ENCODE measurements around the gene ABHD12B.
"Not testable (repeated sequence)": the region's sequence is repeated elsewhere in the genome, so short reads cannot be mapped to it uniquely, and the experiment has no call there.

Gene ABHD12B

DNA sequence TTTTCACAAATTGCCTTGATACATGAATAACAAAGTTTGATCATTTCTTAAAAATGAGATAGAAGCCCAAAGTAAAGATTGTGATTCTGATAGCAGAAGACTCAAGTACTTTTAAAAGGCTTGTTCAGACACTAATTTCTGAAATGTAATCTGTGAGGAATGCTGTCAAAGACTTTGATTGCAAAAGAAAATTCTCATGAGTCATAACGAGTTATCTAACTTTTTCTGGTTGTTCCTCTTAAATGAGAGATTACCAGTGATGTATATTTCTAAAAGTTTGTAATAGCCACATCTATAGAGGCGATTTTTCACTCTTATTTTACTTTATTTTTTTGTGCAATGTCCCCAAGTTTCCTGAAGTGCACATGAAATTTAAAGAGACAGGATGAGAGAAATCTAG lies 65.5 kb downstream of the ABHD12B start:
- DNase-seq, result no peak

DNA sequence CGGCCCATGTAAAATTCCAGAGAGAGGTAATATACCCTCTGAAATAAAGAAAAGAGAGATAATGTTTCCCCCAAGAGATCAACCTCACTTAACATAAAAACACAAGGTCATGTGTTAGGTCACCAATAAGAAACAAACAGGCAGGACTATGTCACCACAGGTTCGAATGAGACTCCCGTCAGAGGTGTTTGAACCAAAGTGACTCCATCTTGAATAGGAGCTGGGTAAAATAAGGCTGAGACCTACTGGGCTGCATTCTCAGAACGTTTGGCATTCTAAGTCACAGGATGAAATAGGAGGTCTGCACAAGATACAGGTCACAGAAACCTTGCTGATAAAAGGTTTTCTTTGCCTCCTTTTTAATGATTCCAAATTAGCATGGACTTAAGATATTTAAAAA lies 65.9 kb downstream of the ABHD12B start:
- no peak for DNase-seq

DNA sequence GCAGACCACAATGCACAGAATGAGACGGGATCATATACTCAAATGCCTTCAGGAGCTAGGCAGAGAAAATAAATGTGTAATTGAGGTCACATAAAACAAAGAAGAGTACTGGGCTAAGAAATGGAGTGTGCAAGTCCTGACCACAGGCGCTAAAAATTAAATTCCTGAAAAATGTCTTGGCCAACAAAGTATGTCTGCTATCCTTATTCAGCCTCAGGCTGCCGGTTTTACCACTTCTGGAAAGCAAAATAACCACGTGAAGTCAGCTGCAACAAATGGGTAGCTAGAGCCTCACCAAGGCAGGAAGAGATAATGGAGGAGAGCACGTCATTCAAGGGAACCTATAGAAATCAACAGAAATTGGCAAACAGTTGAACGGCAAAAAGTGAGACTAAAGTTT lies 69.3 kb downstream of the ABHD12B start:
- no peak for DNase-seq

DNA sequence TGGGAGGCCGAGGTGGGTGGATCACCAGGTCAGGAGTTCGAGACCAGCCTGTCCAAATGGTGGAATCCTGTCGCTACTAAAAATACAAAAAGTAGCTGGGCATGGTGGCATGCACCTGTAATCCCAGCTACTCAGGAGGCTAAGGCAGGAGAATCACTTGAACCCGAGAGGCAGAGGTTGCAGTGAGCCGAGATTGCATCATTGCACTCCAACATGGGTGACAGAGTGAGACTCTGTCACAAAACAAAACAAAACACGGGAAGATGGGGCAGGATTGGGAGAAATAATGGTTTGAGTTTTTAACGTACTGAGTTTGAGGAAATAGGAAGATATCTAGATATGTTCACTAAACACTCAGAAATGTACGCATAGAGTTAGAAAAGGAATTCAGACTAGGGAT lies 69.8 kb downstream of the ABHD12B start:
- not testable (repeated sequence) for DNase-seq

DNA sequence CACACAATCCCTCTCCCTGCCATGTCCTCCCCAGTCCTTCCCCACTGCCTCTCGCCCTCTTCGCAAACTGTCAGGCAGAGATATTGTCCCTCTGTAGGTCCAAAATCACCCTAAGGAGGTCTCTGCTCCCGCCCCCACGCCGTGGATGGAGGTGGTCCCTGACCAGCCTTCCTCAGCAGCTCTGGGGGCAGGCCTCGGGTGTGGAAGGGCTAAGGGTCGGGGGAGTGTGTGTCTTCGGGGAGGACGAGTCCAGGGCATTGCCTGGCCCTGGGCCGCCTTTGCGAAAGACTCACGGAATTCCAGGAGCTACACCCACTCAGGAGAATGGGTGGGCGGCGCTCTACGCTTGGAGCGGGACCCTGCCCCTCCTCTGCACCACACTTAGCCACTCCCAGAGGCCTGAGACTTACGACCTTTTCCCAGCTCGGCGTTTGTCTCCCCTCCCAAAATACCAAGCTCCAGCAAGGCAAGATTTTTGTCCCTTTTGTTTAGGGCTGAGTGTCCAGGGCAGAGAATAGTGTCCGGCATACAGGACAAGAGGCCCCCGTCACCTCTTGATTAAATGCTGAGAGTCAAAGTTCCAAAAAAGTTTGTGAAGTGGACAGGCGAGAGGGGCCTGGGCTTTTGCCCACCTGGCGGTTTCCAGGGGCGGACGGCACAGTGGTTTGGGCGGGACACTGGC lies 71.5 kb downstream of the ABHD12B start:
- no peak for DNase-seq

DNA sequence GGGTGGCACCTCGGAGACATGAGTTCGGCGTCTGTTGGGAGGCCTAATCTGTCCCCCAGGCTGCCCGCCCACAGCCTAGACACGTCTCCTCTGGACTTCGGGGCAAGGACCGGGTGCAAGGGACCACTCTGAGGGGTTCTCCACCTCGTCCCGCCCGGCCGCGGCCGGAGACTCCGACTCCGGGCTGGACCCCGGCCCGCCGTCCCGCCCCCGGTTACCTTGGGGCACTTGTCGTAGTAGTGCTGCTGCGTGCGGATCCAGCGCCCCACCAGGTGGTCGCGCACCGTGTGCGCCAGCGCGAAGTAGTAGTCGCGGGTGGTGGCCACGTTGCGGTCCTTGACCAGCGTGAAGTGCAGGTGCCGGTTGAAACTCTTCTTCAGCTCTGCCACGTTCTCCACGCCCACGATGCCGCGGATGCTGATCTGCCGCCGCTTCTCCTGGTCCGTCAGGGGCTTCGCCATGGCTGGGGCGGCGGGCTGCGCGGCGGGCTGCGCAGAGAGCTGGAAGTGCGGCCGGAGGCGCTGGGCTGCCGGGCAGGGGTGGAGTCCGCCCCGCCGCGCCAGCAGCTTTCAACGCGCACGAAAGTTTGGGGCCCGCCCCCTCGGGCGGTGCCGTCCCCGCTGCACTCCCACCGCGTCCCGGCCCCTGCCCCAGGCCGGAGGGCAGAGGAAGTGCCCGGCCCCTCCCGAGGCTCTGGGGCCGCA lies 72.2 kb downstream of the ABHD12B start, which contains the start of gene PYGL:
PYGL (minus strand) TSS at position 541 of the 704 bp plus-strand sequence; CDS start at position 461, 80 bp downstream.
- no peak for DNase-seq

DNA sequence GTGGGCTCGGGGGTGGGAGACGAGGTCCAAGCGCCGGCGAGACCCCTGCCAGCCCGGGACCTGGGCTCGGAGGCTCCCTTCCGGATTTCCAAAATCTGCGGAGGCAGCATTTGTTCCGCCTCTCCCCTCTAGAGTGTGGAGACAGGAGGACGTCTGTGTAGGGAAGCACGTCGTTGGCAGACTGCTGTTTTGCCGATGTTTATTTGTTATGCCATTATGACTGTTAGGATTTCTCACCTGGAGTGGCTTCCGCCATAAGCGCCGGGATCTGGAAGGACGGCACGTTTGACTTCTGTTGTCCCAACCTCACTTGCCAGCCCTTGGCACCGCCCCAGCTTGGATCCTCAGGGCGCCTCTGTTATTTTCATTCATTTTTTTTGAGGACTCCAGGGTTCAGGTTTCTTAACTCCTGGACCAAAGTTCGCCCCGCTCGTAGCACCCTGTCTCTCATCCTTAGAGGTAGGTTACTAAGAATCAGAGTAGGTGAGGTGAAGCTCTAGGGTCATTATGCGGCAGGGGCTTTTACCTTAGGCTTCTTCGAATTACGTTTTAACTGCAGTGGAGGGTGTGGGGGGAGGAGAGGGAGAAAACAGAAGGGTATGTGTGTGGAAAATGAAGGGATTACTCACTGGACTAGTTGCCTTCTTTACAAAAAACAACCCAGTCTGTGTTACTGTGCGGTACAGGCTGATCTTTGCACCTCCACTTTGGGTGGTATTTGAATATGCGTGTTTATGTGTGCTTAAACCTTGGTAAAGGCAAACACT lies 73.0 kb downstream of the ABHD12B start:
- DNase-seq, result no peak

DNA sequence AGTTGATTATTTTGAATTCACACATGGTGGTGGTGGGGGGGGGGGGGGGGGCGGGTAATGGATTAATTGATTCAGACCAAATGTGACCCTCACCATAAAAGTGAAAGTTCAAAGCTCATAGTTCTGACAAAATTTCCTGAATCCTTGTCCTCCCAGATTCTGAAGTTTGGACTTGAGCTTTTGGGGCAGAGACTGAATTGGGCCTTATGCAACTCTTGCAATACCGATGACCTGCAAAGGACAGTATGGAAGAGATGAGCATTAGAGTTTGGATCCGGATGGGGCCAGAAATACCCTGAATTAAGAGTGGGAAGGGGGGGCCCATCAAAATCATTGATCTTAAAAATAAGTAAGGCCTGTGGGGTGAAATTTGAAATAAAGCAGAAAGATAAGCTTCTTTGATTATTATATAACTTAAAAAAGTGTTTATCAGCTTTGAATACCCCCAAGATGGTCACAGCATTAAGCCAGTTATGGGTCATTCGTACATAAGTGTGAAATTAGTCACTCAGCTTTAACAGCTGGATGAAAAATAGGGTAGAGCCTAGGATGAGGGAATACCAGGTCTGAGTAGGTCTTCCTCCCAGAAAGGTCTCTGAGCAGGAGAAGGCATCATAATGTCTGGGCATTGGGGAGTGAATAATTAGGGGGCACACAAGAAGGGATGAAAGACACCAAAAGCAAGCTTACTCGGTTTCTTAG lies 74.5 kb downstream of the ABHD12B start:
- DNase-seq, result no peak

DNA sequence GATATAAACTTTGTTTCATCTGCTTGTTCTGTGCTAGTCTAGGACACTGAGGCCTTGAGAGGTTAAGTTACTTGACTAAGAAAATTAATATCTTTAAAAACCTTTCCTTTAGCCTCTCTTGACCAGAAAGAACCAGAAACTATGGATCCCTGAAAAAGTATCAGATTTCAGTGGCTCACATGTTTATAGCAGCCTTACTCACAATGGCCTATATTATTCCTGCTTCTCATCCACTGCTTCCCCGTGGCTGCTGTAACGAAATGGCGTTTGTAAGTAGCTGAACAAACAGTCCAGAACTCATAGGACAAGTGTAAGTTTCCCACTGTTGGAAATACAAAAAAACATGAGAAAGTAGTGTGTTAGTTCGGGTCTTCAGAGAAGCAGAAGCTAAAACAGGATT lies 75.6 kb downstream of the ABHD12B start:
- DNase-seq, result no peak

DNA sequence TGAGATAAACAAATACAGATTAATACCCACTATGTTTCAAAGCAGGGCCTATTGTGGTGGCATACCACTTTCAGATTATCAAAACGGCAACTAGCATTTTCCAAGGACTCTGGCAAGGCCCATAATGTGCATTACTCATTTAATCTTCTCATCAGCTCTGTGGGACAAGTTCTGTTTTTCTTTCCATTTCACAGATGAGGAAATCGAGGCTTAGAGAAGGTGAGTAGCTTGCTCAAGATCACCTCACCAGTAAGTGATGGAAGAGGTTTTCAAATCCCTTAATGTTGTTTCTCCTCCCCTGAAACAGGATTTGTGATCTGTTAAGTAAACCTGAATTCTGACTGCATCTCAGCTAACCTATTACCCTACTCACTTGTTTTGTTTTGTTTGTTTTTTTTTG lies 76.4 kb downstream of the ABHD12B start:
- no peak for DNase-seq

DNA sequence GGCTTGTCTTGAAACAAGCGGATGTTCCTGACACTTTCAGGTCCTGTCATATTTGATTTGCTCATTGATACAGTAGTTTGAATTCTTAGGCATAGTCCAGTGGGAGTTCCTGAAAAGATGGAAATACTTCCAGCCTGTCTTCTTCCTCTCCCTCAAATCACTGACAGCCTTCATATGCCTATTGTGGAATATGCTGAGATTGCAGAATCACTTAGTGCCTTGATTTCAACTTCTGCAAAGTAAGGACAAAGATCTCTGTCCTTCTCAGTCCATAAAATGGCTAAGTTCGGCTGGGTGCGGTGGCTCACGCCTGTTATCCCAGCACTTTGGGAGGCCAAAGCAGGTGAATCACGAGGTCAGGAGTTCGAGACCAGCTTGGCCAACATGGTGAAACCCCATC lies 79.2 kb downstream of the ABHD12B start:
- no peak for DNase-seq

DNA sequence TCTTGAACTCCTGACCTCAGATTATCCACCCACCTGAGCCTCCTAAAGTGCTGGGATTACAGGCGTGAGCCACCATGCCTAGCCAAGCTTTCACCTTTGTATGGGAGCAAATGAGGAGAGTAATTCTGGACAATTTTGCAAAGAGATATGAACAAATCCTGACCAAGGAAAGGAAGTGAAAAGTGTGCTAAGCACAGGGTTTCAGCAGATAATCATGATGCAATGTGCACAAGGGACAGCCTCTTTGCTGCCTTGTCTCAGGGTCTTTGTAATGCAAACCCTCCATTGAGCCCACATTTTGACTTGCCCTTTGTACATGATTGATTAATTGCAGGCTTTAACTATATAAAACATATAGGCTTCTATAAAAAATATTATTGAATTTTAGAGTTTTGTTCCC lies 81.6 kb downstream of the ABHD12B start:
- no peak for DNase-seq
